DMS153 (cell line): ENCODE results near the gene PIK3C3.

Source experiments
- DNase-seq: peaks from one replicate; lab custom pipeline; 2025; lab: John Stamatoyannopoulos, UW

PIK3C3 gene

DNA sequence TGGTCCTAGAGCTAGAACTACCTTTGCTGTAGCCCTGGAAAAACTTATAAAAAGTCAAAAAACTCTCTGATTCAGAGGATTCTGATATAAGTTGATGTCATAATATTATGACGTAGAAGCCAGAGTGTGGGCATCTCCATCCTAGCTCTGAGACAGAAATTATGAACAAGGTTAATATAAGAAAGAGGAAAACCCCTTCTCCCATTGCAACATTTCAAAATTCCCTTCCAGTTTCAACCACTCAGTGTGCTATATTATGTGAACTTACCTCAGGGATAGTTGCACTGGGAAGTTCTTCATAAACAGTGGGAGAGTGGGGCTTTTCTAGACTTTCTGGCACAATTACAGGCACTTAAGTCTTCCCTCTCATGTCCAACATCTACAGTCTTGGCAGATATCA is 171.6 kb downstream of the PIK3C3 start:
- DNase-seq, result no peak

DNA sequence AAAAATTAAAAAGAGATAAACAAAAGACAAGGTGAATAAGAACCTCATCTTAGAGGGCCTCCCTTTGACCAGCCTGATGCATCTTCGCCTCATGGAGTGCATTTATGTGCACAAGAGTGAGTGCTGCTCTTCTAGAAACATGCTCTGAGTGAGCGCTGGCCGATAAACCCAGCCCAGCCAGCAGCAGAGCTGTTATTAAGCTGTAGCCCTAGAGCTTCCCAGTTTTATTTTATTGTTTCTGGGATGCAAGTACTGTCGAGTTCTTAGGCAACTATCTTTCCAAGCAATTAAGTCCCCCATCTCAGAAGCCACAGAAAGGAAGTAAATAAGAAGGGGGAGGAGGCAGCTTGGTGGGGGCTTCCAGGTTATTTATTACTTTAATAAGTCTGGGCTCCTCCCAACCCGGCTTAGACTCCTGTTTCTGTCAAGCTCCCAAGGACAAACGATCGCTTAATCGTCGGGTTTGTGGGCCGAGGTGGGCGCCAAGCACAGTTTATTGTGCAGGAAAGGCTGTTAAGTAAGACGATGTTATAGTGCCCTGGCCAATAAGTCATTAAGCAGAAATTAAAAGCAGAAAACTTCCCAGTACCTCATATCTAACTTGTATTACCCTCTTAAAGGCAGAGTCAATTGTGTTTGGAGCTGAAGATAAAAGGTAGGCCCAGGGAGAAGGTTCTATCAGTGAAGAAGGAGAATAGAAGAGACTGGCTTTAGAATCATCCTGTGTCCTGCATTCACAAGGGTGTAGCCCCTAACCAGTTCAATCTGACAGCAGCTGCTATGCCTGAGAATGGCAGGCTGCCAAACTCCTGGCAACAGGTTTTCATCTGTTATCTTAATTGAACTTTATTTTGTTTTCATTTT is 176.3 kb downstream of the PIK3C3 start:
- peak; percentile 50 for DNase-seq

DNA sequence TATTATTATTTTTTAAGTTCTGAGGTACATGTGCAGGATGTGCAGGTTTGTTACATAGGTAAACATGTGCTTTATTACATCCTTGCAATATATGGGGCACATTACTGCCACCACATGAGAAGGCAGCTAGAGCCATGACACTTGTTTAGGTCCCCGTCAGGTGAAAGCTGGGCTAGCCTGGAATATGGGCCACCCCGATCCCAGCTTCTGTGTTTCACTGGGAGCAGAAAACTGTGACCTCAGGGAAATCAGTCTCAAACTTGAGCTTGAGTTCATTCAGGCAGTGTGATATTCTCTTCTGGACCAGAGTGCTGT is 176.9 kb downstream of the PIK3C3 start:
- no peak for DNase-seq
